HG03457 (cell line): Measurements from ENCODE around the gene CNOT1.
"Not testable (repeated sequence)": the region's sequence is repeated elsewhere in the genome, so short reads cannot be mapped to it uniquely, and the experiment has no call there.

Experiments
- ATAC-seq: cut with Tn5 transposase; IDR thresholded peaks from one replicate; pipeline ENCODE4 v1.9.1; 2021; ENCODE audit warnings: moderate number of reproducible peaks; ENCODE audit not compliant: unreplicated experiment

The CNOT1 gene

DNA sequence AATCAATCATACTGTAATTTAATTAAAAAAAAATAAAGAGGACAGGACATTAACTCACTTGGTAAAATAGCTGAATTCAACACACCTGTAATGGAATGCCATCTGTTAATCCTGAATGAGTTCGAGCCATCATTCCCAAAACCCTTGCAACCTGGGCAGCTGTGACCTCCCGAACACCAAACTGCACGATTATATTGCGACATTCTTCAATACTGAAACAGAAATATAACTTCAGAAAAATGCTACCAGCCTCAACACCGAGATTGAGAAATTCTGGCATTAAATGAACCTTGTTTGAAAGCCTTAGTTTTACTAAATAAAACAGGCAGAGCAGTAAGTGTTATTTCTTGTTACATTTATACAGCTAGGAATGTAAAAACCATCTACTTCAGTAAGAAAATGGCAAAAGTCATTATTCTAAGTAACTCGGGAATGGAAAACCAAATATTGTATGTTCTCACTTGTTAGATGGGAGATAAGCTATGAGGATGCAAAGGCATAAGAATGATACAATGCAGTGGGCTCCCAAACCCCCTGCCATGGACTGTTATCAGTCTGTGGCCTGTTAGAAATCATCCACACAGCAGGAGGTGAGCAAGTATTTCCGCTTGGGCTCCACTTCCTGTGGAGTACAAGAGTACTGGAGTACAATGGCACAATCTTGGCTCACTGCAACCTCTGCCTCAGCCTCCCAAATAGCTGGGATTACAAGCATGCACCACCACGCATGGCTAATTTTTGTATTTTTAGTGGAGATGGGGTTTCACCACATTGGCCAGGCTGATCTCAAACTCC is 46.5 kb downstream of the CNOT1 start:
- ATAC-seq, result no peak

DNA sequence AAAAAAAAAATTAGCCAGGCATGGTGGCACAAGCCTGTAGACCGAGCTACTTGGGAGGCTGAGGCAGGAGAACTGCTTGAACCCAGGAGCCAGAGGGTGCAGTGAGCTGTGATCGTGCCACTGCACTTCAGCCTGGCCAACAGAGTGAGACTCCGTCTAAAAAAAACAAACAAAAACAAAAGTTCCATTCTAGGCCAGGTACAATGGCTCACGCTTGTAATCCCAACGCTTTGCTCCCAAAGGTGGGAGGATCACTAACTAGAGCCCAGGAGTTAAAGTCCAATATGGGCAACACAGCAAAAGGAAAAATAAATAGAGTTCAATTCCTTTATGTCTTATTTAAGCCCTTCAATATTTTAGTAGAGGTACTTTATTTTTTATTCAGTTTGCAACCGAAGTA is 47.5 kb downstream of the CNOT1 start:
- no peak for ATAC-seq

DNA sequence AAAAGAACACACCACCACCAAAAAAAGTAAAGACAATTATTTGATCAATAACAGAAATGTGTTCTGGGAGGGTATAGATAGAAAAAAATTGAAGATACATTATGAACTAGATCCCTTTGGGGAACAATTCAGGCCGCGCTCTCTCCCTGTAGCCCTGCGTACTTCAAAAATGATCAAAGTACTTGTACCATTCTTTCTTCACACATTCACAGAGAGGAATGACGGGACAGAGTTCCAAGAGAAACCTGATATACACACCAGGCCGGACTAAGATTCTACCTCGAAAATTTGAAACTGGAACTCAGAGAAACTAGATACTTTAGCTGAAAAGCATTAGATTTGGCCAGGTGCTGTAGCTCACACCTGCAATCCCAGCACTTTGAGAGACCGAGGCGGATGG is 50.0 kb downstream of the CNOT1 start:
- no peak for ATAC-seq

DNA sequence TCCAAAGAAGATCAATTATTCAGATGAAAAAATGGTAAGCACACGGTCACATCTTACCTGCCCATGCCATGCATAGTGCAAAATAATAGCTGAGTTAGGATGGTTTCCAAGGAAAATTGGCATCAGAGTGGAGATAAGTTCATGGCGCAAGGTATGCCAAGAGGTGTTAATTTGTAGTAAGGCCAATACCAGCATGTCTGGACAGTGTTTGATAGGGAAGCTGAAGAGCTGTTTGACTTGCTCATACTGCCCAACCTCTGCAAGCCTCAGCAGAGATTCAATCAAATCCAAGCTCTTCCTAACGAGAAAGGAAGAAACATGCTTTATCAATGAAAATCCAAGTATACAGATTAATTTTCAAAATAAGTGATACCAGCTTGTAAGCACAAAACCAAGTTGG is 51.0 kb downstream of the CNOT1 start:
- ATAC-seq, result no peak

DNA sequence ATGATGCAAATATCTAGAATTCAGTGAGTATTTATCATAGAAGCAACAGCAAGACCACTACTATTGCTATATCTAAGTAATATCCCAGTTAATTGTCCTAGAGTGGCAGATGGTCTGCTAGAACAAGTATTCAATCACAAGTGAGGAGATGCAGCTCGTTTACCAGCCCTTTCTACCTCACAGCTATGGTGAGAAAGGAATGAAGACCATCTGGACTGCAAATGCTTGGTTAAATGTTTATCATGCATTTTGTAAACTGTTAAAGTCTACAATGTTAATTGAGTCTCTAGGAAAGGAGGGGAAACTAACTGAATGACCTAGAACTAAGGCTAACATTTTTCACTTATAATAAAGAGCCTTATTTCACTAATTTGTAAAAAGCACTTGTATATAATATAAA is 52.5 kb downstream of the CNOT1 start:
- ATAC-seq, result no peak

DNA sequence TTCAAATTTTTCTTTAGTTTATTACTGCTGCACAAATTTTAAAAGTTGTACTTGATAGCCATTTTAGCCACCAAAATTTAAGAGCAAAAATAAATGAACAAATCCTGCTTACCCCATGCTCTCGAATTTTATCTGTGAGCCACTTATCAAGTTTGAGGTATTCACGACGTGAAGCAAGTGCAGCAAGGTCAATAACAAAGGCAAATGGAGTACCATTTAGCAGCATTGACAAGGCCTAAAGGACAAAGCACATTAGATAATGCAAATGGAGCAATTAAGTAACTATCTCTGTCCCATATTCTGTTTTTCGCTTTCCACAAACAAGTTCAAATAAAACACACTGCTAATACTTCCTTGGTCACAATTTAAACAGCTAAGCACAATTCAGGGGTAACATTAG is 54.7 kb downstream of the CNOT1 start:
- ATAC-seq, result no peak

DNA sequence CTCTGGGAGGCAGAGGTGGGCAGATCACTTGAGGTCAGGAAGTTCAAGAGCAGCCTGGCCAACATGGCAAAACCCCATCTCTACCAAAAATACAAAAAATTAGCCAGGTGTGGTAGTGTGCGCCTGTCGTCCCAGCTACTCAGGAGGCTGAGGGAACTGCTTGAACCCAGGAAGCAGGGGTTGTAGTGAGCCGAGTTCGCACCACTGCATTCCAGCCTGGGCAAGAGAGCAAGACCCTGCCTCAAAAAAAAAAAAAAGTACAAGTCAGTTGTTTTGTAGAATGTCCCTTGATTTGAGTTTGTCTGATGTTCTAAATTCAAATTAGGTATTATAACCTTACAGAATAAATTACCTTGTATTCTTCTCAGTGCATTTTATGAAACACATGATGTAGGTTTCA is 63.9 kb downstream of the CNOT1 start:
- not testable (repeated sequence) for ATAC-seq

DNA sequence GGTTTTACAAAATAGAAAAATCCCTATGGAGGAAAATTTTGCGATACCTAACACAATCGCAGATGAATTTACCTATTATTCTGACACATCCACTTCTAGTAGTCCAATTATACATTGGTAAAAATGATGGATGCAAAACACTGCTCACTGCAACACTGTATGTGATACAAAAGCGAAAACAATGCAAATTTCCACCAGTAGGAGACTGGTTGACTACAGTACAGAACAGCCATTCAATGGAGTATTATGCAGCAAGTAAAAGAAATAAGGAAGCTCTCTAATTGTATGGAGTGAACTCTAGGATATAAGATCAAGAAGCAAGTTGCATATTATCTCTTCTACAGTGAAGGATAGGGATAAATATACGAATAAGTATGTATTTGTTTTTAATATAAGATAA is 65.9 kb downstream of the CNOT1 start:
- ATAC-seq, result no peak

DNA sequence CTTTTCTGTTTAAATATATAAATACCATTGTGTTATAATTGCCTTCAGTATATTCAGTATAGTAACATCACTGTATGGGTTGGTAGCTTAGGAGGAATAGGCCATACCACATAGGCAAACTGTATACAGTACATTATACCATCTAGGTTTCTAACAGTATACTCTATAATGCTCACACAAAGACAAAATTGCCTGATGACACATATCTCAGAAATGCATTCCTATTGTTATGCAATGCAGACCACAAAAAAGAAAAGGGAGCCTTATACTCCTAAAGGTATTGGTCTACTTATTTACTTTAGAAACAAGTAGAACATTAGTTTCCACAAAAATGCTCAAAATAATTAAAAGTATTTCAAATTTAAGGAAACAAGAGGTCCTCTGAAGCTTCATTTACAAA is 66.4 kb downstream of the CNOT1 start:
- no peak for ATAC-seq

DNA sequence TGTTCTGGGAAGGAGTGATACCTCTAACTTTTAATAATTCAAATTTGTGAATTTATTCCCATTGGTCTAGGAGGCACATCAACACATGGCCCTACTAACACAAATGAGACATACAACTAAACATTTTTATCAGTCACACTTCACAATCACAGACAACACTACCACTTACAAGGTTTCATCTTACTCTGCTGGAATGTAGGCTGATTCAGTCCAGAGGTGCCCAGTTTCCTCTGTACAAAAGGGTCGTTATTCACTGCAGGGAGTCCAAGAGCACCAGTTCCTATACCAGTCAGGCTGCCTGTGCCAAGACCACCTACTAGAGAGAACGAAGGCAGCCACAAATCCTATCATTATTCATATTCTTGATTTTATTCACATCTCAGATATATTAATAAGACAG is 72.9 kb downstream of the CNOT1 start:
- no peak for ATAC-seq

DNA sequence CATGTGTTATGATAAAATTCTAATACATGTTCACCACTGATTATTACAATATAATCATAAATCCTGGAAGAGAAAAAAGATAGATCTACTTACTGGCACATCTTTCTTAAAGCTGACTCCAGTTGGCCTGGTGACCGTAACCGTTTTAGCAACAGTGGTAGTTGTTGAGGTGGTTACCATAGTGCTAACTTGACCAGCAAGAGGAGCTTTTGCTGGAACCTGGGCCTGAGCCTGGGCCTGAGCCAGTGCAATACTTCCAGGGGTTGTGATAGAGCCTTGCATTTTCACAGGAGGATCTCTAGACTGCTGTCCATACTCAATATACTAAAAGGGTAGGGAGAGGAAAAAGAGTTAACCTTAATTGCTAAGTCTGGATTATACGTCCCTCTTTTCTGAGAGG is 78.1 kb downstream of the CNOT1 start:
- ATAC-seq, result no peak

DNA sequence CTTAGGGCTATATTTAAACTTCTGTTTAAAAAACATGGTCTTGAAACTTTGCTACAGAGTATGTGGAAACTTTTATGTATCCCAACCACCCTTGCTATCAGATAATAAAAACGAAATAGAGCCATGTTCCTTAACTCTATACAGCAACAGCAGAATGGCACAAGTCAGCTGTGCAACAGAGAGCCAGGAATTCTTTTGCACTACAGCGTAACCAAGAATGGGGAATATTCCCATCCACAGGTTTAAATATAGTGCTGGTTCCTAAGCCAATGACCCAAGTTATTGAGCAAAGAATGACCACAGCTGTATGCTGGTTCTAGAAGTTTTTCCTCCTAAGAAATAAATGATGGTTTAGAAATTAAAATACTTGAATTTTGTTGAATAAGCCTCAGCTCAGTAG is 81.2 kb downstream of the CNOT1 start:
- no peak for ATAC-seq

DNA sequence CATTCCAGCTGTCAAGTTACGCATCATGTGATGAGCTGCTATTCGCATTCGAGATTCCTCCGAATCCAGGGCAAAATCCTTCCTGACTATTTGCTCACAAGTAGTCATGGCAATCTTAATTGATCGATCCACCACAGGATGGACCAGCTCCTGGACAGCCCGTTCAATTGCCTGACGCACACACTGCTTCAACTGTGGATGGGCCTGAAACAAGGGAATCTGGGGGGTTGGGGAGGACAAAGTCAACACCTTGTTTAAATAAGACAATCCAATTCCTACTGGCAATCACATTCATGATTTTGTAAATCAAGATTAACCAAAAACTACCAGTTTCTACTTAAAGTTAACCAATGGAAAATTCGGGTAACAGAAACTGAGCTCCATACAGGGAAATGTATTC is 85.9 kb downstream of the CNOT1 start:
- no peak for ATAC-seq

DNA sequence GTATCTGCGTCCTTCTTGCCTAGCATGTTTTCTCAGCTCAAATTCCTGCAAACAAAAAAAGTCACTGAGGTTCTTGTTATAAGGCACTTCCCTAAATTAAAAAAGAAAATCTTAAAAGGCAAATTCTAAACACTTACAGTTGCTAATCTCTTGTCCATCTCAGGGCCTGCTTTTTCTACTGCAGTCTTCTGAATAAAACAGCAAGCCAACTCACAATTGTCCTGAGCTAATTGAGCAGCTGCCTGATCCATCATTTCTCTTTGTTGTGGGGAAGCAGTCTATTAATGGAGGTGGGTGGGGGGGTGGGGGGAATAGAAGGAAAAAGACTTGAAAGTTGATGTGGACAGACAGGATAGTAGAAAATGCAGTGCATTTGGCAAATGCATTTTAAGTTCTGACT is 87.3 kb downstream of the CNOT1 start:
- no peak for ATAC-seq

DNA sequence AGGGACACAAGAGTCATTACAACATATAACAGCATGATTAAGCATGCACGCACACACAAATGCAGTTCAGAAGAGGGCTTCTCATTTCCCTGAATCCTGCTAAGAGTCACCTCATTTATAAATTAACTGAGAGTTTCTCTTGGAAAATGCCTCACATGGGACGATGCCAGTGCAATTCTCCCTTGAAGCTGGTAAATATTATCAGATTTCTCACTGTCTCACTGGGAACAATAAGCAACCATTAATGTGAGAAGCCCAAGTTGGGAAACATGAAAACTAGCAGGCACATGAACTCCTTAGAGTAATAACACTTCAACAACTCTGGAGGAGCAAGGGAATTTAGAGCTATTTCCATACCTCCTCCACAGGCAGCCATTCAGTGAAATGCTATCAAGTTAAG is 87.9 kb downstream of the CNOT1 start:
- ATAC-seq, result no peak

DNA sequence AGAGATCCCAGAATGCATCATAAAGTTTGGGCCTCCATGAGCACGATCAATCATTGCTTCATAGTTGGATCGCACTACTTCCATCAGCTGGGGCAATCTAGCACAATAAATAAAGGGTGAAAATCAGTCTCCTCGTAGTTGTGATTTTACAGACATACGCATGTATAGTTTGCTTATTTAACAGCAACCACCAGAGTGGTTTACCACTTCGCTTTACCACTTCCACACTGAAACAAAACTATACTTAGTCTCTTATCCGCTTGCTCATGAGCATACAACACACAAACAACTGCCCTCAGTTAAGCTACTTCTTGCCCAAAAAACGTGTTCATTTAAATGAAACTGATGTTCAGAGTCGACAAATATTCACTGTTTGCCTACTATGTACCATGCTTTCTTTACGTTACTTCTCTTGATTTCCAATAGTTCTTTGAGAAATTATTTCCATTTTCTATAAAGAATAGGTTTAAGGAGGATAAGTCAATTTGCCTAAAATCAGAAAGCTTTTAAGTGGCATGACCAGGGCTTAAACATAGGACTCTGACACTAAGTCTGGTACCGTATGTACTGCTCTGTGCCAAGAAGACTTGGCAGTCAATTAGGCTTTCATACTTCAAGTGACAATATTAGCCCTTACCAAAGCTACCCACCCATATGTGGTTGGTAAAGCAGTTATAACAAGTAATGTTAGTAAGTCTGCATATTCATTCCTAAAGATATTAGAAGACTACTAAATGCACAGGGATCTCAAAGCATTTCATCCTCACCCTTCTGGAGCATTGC is 92.3 kb downstream of the CNOT1 start:
- ATAC-seq, result no peak

DNA sequence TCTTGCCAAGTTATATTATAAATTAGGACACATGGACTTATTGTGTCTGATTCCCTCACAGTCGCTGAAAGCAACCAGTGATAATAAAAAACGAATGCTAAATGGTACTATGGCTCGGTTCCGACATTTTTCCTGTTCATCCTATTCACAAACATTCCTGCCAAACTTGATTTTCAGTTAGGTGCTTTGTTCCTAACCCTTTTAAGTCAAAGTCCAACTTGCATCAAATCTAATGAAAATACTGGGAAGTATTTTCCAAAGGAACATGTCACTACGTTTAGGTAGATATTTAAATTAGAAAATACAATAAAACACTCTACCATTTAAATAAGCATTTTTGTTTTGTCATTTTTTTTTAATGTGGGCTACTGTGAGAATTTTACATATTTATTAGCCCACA is 93.3 kb downstream of the CNOT1 start:
- no peak for ATAC-seq

DNA sequence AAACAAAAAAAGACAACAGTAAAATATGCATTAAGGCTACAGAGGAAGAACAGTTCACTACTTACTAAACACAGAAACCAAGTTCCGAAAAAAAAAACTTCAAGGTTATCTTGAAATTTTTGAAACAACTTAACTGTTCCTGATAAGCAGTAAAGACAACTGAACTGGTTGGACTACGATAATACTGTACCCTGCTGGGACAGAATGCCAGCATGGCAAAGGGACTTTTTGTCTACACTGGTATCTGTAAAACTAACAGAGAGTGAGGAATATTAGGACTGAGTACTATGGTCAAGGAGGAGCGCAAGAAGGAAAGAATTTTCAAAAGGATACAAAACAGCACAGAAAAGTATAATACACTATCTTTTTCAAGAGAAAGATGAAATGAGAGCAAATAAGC is 94.5 kb downstream of the CNOT1 start:
- ATAC-seq, result no peak

DNA sequence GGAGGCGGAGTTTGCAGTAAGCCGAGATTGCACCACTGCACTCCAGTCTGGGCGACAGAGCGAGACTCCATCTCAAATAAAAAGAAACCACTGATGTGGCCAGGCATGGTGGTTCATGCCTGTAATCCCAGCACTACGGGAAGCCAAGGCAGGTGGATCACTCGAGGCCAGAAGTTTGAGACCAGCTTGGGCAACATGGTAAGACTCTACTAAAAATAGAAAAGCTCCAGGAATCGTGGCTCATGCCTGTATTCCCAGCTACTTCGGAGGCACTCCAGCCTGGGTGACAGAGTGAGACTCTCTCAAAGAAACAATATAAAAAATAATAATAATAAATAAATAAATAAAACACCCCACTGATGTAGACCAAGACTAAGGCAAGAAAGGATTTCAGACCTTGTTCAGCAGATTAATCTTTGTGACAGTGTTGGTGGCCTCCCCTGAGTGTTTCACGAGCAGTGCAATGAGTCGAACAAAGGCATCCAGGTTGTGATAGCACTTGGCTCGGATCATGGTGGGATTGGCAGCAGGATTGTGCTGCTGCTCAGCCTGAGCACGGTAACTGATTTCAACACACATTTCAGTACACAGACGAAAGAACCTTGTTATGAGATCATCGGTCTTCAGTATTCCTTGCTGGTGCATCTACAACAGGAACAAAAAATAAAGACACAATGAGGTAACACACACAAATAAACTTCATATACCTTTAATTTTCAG is 95.7 kb downstream of the CNOT1 start:
- no peak for ATAC-seq

DNA sequence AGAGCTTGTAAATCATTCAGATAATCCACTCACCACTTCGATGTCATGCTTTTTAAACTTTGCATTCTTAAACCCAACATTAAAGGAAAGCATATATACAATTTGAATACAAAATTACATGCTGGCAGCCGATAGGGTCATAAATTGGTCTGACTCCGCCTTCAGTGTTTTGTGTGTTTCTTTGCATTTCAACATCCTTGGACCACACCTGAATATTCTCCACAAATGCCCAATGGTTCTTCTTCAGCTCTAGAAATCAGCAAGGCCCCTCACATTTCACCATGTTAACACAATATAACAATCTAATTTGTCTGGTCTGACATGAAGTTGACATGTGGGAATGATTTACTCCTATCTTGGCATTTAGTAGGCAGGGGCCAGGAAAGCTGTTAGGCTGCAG is 97.2 kb downstream of the CNOT1 start:
- ATAC-seq, result no peak

DNA sequence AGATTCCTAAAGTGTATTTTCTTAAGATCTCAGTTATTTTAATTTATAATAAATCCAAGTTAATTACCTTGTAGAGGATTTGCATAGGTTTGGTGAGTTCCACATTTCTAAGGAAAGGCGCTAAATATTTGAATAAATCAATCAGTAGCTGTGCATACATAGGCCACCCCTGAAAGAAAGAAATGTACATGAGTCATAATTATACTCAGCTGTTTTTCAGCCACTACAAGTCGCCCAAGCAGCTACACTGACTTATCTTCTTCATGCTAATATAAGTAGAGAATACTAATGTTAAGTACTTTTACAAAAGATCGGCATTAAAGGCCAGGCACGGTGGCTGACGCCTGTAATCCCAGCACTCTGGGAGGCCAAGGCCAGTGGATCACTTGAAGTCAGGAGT is 99.4 kb downstream of the CNOT1 start:
- ATAC-seq, result no peak

DNA sequence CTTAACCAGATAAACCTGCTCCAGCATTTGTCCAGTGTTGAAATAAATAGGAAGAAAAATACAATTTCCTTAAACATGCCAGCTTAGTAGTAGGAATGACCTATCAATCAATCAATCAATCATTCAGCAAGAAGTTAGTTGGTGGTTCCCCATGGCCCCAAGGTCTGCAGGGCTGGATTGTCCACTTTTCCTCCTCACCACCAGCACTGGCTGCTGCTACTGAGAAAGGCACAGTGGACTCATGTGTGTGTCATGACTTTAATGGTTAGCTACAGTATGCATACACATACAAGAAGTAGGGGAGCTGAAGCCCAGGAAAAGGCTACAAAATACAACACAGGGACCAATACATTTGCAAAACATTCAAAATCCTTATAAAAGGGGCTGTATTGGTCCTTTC is 109.9 kb downstream of the CNOT1 start:
- ATAC-seq, result no peak
